HepG2 (cell line): ENCODE results near the gene MYLK. TPM values are rescaled to one million over a fixed set of nuclear protein-coding genes. Genes with fewer than 3 reads are reported as not detected.
A peak's percentile ranks its signal among the peaks of the same experiment; 100 is the strongest.

Experiments
- AHDC1 ChIP-seq: sonication (generic); formaldehyde crosslinking; IDR thresholded peaks from 2 replicates; pipeline ENCODE4 v1.5.1; 2020; ENCODE audit warnings: mild to moderate bottlenecking, missing genetic modification reagents, borderline replicate concordance
- BORCS8-MEF2B ChIP-seq: sonication (generic); formaldehyde crosslinking; IDR thresholded peaks from 2 replicates; pipeline ENCODE4 v1.8.0; 2022; ENCODE audit warnings: mild to moderate bottlenecking, missing genetic modification reagents
- FOSL1 ChIP-seq: sonication (generic); formaldehyde crosslinking; IDR thresholded peaks from 2 replicates; pipeline ENCODE4 v1.9.0; 2021; ENCODE audit warnings: missing genetic modification reagents, borderline replicate concordance
- HDAC2 ChIP-seq: sonication (generic); formaldehyde crosslinking; IDR thresholded peaks from 2 replicates; pipeline ENCODE4 v1.4.0; 2020; ENCODE audit warnings: missing genetic modification reagents
- HNRNPL ChIP-seq: fragments of 200-400 bp; formaldehyde crosslinking; IDR thresholded peaks from 2 replicates; pipeline ENCODE4 v1.6.1; 2017; ENCODE audit warnings: mild to moderate bottlenecking, low read depth, low read length
- HOXA3 ChIP-seq: sonication (generic); formaldehyde crosslinking; IDR thresholded peaks from 2 replicates; pipeline ENCODE4 v1.5.0; 2020; ENCODE audit warnings: missing genetic modification reagents
- HOXA7 ChIP-seq: sonication (generic); formaldehyde crosslinking; IDR thresholded peaks from 2 replicates; pipeline ENCODE4 v1.8.1; 2022; ENCODE audit warnings: mild to moderate bottlenecking, missing genetic modification reagents, moderate library complexity
- MAFF ChIP-seq: IDR thresholded peaks from 2 replicates; pipeline ENCODE4 v1.6.1; 2011; ENCODE audit warnings: low read depth, low read length, improper control_type of control experiment
- MED13 ChIP-seq: sonication (generic); formaldehyde crosslinking; IDR thresholded peaks from 2 replicates; pipeline ENCODE4 v1.5.0; 2020; ENCODE audit warnings: missing genetic modification reagents
- MTERF4 ChIP-seq: sonication (generic); formaldehyde crosslinking; IDR thresholded peaks from 2 replicates; pipeline ENCODE4 v1.8.0; 2023; ENCODE audit warnings: mild to moderate bottlenecking, missing genetic modification reagents
- NKX3-1 ChIP-seq: sonication (generic); formaldehyde crosslinking; IDR thresholded peaks from 2 replicates; pipeline ENCODE4 v1.5.0; 2020; ENCODE audit warnings: missing genetic modification reagents
- RNF2 ChIP-seq: fragments of 450-650 bp; conservative IDR thresholded peaks from 2 replicates; pipeline ENCODE4 v1.6.1; 2016; ENCODE audit warnings: low read depth
- SALL1 ChIP-seq: sonication (generic); formaldehyde crosslinking; IDR thresholded peaks from 2 replicates; pipeline ENCODE4 v1.8.0; 2022; ENCODE audit warnings: mild to moderate bottlenecking, missing genetic modification reagents
- SNAPC5 ChIP-seq: sonication (generic); formaldehyde crosslinking; IDR thresholded peaks from 2 replicates; pipeline ENCODE4 v1.8.1; 2023; ENCODE audit warnings: mild to moderate bottlenecking, missing genetic modification reagents, borderline replicate concordance
- TARDBP ChIP-seq: sonication (generic); formaldehyde crosslinking; IDR thresholded peaks from 2 replicates; pipeline ENCODE4 v1.8.0; 2022; ENCODE audit warnings: mild to moderate bottlenecking, missing genetic modification reagents
- TFDP1 ChIP-seq: IDR thresholded peaks from 2 replicates; pipeline ENCODE4 v1.6.1; 2016; ENCODE audit warnings: missing compliant biosample characterization, missing genetic modification reagents, borderline replicate concordance
- ZMAT5 ChIP-seq: sonication (generic); formaldehyde crosslinking; IDR thresholded peaks from 2 replicates; pipeline ENCODE4 v1.5.0; 2020; ENCODE audit warnings: mild to moderate bottlenecking, low read depth, missing genetic modification reagents, borderline replicate concordance
- ZNF12 ChIP-seq: sonication (generic); formaldehyde crosslinking; IDR thresholded peaks from 2 replicates; pipeline ENCODE4 v1.5.0; 2020; ENCODE audit warnings: missing genetic modification reagents
- ZNF264 ChIP-seq: sonication (generic); formaldehyde crosslinking; IDR thresholded peaks from 2 replicates; pipeline ENCODE4 v1.4.0; 2020; ENCODE audit warnings: missing genetic modification reagents
- ZNF607 ChIP-seq: sonication (generic); formaldehyde crosslinking; IDR thresholded peaks from 2 replicates; pipeline ENCODE4 v1.5.1; 2020; ENCODE audit warnings: missing genetic modification reagents, mild to moderate bottlenecking, borderline replicate concordance
- ZNF746 ChIP-seq: sonication (generic); formaldehyde crosslinking; IDR thresholded peaks from 2 replicates; pipeline ENCODE4 v1.8.0; 2022; ENCODE audit warnings: mild to moderate bottlenecking, missing genetic modification reagents
- polyA plus RNA-seq, 8 experiments: library from polyadenylated mRNA; depleted of rRNA in 3 of 8; stranded (reverse) in 7 of 8; unstranded in 1 of 8; fragments of >200 nt; fragmentation: Illumina TruSeq in 4 of 8; extraction: Trizol in 4 of 8; gene quantifications; 2 replicates each; pipeline versions ENCODE4 v1.2.1 to v1.2.3, GENCODE V29; 2011 to 2016; ENCODE audit warnings: low read depth in 4 of 8, missing spikeins in 1 of 8, mixed read lengths in 1 of 8; ENCODE audit not compliant: insufficient read depth in 1 of 8
- total RNA-seq, 5 experiments: library from RNA; depleted of rRNA; stranded (reverse); fragments of >200 nt; fragmentation: Illumina TruSeq; extraction: Trizol; gene quantifications; 2 replicates each; pipeline ENCODE4 v1.2.3, GENCODE V29; 2016; ENCODE audit warnings: low read depth in 1 of 5

The MYLK gene
- total and polyA plus RNA-seq, 2 of the 13 experiments (the other 11 are each of a cell fraction or from before 2014, with no cell fraction given) = 10.6 to 34.9 TPM

GRCh38 chr3:123584988-123585937 is 298.9 kb downstream of the MYLK start, which contains the start of gene HACD2 (continued):
- TF ChIP-seq SNAPC5 (CRISPR knock-in tag) = no peak
- peak; percentile 99 for TF ChIP-seq HOXA3
- no peak; the same call in 1 of the 2 replicates for TF ChIP-seq ZNF607
- TF ChIP-seq MTERF4 = no peak
- peak; percentile 77 for TF ChIP-seq TARDBP (CRISPR knock-in tag)
- no peak for TF ChIP-seq FOSL1 (CRISPR knock-in tag)
- TF ChIP-seq ZMAT5 = no peak
- TF ChIP-seq NKX3-1 (CRISPR knock-in tag) = no peak
- TF ChIP-seq ZNF746 (CRISPR knock-in tag) = 0 out of 2 replicates have a peak, but pooled peaks have one; percentile 2
- peak; percentile 28; the same call in 1 of the 2 replicates for TF ChIP-seq HDAC2 (CRISPR knock-in tag)
- TF ChIP-seq MAFF = no peak
- TF ChIP-seq HOXA7 (CRISPR knock-in tag) = 0 out of 2 replicates have a peak, but pooled peaks have one; percentile 26
- no peak for TF ChIP-seq AHDC1 (CRISPR knock-in tag)
- peak; percentile 38; the same call in 1 of the 2 replicates for TF ChIP-seq ZNF264 (CRISPR knock-in tag)
- 0 out of 2 replicates have a peak, but pooled peaks have one; percentile 45 for TF ChIP-seq MED13
- peak; percentile 51; the same call in 1 of the 2 replicates for TF ChIP-seq TFDP1
- TF ChIP-seq SALL1 = peak; percentile 61; the same call in 1 of the 2 replicates
- TF ChIP-seq ZNF12 (CRISPR knock-in tag) = peak; percentile 42
- peak; percentile 86; the same call in 1 of the 2 replicates for TF ChIP-seq BORCS8-MEF2B (CRISPR knock-in tag)
- TF ChIP-seq RNF2 = no peak
- TF ChIP-seq HNRNPL = 0 out of 2 replicates have a peak, but pooled peaks have one; percentile 15
